Stimulated activated CD4-positive, alpha-beta T cell treated with anti-CD3 and anti-CD28 coated beads, TNF-alpha, amount 100 ng/mL, for 4 hours (primary cell): ENCODE results near the gene CD58.
"Not testable (repeated sequence)": the region's sequence is repeated elsewhere in the genome, so short reads cannot be mapped to it uniquely, and the experiment has no call there.

Experiments used
- DNase-seq, 3 experiments: peaks; one replicate each; pipeline ENCODE4 v3.0.0-alpha.2; 2020; ENCODE audit warnings: low read depth in 3 of 3

CD58 gene

GRCh38 chr1:116571215-116571919 lies 541 bp upstream of the CD58 start:
- no peak for DNase-seq

DNA sequence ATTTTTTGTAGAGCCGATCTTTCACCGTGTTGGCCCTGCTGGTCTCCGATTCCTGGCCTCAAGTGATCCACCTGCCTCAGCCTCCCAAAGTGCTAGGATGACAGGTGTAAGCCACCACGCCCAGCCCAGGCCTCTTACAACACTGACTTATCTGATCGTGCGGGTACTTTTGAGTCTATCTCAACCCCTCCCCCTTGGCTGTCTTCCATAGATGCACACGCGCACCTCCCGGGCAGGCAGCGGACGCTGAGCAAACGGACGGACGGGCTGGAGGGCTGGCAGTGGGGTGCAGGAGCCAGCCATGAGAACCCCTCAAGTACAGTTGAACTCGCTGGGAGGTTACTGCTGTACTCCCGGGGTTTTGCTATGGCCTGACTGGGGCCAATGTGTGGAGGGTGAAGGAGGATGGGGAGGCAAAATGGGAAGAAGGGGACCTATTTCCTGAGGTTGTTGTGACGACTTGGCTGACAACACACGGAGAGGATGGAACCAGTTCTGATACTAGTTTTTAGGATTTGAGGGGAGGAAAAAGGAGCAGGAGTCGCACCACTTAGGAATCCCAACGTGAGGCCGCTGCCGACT lies 959 bp downstream of the CD58 start:
- DNase-seq = peak; percentile 13 to 36 (median 19)

GRCh38 chr1:116569381-116569670 lies 1.5 kb downstream of the CD58 start:
- DNase-seq = no peak

DNA sequence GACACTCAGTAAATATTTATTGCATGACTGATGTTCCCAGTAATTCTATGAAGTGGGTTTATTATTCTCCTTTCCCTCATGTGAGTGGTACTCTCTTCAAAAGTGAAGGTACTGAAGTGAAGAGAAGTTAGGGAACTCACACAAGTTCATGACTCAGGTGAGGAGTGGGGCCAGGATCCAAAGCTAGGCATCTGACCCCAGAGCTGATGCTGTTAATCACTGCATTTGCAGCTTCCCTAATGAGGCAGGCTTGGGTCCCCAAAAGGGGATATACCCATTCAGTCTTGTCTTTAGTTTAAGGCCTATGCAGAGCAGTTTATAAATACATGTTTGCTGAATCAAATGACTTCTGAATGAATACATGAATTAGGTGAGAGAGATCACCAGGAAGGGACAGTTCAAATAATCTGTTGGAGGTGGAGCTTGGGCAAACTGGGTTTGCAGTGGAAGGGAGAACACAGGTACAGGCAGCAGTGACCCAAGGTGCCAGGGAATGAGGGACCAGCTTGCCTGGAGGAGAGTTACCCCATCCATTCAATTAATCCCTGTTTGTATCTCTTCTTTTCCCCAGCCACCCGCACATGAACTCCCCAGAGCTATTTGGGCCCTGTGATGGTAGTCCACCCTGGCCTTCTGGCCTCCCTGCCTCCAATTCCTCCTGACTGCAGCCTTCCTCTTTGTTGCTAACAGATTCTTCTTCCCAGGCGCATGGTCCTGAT lies 2.0 kb downstream of the CD58 start:
- DNase-seq = no peak

DNA sequence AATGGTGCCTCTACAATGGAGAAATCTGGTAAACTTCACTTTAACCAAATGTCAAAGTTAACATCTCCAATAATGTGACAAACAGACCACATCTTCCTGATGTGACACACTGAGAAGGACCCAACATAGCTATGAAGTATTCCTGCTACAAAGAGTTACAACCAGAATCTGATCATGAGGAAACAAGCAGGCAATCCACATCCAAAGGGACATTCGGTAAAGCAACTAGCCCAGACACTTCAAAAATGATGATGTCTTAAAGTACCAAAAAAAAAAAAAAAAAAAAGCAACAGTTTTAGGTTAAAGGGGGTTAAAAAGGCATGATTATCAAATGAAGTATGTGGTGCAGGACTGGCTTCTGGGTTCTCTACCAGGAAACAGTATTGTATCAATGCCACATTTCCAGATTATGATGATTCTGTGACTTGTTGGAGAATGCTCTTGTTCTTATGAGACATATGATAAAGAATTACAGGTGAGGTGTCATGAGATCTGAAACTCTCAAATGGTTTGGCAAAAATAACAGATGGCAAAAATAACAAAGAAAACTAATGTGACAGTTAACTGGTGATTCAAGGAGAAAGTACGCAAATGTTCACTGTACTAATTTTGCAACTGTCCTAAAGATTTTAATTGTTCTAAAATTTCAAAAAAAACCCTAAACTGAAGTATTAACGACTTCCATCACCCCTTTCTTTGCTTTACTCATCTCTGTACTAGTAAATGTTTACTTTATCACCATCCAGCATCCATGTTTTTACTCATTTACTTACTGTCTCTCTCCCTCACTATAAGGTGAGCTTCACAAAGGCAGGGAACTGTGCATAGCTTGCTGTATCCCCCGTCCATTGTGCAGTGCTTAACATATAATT lies 2.8 kb downstream of the CD58 start:
- no peak for DNase-seq

- no peak for DNase-seq
Observed at GRCh38 chr1:116565222-116565621, 5.6 kb downstream of the CD58 start.

DNA sequence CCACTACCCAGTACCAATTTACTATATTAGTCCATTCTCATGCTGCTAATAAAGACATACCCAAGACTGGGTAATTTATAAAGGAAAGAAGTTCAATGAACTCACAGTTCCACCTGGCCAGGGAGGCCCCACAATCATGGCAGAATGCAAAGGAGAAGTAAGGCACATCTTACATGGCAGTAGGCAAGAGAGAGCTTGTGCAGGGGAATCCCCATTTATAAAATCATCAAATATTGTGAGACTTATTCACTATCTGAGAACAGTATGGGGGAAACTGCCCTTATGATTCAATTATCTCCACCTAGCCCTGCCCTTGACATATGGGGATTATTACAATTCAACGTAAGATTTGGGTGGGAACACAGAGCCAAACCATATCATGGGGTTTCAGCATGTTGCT lies 6.4 kb downstream of the CD58 start:
- no peak for DNase-seq

- DNase-seq = not testable (repeated sequence)
Observed at GRCh38 chr1:116562465-116562864, 8.4 kb downstream of the CD58 start.

DNA sequence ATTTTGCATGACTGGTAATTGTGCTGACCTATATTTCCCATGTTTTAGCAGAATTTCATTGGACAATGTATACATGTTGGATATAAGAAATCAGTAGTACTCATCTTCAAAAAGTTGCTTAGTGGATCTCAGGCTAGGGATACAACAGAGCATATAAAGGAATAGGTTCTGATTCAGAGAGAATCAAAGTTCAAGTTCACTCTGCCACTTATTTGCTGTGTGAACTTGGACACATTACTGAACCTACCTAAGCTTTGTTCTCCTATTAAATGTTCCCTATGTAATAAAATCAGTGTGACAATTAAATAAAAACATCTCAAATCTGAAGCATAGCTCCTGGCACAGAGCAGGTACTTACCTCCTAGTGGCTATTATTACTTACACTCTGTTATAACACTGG lies 9.3 kb downstream of the CD58 start:
- DNase-seq = no peak

DNA sequence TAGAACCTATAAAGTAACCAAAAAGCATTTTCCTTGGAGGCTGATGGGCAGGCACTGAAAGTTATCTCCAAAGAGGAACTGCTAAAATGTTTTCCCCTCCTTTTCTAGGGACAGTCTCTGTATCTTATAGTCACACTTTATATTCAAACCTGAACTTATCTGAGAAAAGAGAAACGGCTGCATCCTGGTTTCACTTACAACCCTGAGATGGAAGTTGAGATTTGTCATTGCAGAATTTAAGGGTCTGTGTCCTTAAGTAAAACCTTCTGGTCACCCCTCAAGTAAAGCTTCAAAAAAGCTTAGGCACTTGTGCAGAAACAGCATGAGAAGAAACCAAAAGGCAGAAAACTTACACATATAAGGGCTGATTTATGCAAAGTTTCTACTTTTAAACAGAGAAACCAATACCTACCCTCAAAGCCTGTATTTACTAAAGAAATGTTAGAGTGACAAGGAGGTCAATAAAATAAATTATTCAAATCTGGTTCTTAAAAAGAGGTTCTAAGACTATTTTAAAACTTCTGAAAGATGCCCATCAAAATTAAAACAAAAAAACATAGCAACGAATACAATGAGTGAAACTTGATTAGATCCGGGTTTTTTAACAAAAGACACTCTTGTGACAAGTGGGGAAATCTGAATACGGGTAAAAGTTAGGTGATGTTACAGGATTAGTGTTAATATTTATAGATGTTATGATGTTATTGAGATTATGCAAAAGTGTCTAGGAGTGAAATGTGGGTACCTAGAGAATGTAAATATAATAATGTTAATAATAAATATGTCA lies 9.9 kb downstream of the CD58 start:
- DNase-seq = no peak

- no peak for DNase-seq
Observed at GRCh38 chr1:116559304-116559761, 11.5 kb downstream of the CD58 start.

DNA sequence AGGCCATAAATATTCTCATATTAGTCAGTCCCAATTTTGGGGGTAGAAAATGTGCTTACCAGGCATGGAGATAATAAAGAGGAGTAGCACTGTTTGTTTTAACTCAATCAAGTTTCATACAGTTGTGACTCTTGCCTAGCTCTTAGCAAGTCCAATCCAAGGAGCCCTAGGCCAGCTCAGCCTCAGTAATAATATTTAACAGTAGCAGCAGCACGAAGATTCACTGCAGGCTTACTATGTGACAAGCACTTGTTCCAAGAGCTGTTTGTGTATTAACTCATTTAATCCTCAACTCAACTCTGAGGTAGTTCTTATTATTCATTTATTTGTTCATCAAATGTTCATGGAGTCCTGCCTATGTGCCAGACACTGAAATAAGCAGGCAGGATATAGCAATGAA lies 12.3 kb downstream of the CD58 start:
- DNase-seq = no peak

GRCh38 chr1:116558140-116558549 lies 12.7 kb downstream of the CD58 start:
- no peak for DNase-seq

DNA sequence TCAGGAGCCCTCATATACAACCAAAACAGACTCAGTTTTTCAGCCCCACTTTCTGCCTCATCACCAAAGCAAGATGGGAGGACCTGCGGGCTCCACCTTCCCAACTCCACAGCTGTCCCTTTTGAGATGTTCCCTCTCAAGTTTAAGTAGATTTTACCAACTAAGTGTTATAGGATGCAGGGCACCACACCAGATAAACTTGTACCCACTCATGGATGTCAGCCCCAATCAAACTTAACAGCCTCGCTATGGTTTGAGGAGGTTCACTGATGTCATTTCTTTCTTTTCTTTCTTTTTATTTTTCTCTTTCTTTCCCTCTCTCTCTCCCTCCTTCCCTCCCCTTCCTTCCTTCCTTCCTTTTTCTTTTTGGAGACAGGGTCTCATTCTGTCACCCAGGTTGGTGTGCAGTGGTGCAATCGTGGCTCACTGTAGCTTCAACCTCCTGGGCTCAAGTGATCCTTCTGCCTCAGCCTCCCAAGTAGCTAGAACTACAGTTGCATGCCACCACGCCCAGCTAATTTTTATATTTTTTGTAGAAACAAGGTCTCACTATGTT lies 13.4 kb downstream of the CD58 start:
- DNase-seq = no peak

DNA sequence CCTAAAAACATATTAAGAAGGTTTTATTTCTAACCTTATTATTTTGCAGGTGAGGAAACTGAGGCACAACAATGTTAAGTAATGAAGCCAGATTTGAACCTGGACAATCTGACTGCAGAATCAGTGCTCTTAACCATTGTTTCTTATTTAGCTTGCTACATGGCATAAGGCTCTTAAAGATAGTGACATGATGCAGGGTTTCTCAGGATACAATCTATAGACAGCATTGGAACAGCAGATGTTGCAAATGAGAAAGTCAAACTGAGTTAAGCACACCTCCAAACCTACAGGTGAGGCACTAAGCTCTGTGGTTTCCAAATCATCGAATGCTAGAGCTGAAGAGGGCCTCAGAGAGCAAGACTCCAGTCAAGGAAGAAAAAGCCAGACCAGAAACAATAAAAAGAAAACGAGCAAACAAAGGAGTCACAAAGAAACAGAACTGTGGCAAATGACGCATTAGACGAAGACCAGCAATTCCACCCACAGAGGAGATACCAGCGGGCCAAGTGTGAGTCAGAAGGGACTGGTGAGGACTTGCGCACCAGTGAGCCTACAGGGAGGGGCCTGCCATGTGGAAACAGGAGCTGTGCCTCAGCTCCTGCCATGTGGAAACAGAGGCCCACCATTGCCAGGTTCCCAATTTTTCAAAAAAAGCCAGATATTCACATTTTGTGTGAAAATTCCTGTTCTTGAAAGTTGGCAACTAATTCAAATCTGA lies 14.4 kb downstream of the CD58 start:
- DNase-seq = peak; percentile 30 to 54 (median 33)

GRCh38 chr1:116554924-116555323 lies 15.9 kb downstream of the CD58 start:
- DNase-seq = no peak

DNA sequence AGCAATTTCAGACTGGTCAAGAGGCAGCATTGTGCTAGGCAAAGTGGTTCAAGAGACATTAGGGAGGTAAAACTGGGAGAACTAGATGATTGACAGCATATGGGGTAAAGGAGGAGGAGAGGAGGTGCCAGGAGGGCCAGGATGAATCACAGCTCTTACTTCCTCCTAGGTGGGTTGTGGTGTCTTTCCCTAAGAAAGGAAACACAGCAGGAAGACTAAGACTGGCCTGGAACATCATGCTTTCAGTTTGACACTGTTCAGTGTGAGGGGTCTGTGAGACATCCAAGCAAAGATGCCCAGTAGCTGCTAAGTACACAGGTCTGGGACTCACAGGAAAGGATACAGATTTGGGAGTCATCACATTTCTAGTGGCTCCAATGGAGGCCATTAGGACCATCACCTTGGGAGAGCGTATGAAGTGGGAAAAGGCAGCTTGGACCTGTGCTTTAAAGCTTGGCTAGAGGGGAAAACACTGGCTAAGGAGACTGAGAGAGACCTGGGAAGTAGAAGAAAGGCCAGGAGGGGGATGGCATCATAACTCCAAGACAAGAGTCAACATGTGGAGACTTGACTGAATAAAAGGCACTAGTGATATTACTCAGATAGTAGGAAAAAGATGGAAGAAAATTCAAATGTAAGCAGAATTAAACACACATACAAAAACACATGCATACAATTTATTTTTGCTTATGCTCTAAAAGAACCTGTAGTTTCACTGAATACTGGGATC lies 17.3 kb downstream of the CD58 start:
- DNase-seq = no peak

DNA sequence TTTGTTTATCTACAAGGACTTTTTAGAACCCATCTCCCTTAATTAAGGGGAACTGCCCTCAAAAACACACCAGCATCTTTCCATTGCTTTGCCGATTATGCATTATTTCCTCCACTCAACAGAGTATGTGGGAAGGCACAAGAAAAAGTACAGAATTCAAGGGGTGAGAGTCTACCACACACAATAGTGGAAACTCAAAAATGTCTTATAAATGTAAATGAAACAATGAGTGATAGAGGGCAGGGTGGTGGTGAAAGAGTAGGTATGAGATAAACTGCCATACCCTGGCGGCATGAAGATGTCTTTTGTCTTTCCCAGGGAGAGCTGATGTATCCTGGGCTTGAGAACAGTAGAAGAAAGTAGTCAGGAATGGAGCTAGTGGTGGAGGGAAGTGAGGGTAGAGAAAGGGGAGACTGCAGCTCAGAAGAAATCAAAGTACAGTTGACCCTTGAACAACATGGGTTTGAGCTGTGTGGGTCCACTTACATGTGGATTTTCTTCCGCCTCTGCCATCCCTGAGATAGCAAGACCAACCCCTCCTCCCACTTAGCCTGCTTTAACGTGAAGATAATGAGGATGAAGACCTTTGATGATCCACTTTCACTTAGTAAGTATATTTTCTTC lies 24.4 kb downstream of the CD58 start:
- no peak for DNase-seq

DNA sequence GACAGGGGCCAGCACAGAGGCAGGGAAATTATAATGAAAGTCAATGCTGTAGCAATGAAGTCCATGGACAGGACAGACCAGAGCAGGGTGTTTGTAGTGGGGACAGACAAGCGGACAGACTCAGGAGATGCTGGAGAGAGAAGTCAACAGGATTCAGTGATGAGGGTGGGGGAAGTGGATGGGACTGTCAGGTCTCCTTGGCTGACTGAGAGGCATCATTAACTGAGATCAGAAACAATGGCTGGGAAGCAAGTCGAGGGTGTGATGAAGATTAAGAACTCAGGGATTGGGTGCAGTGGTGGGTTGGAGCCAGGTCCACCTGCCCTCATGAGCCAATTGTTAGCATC lies 25.5 kb downstream of the CD58 start:
- no peak for DNase-seq
